Ammon's horn (tissue), 1 donor: ENCODE results near the gene TIAM1.

Experiments
- DNase-seq: peaks from one replicate; pipeline ENCODE4 v3.0.0-alpha.2; 2016; ENCODE audit warnings: low spot score

The TIAM1 gene

DNA sequence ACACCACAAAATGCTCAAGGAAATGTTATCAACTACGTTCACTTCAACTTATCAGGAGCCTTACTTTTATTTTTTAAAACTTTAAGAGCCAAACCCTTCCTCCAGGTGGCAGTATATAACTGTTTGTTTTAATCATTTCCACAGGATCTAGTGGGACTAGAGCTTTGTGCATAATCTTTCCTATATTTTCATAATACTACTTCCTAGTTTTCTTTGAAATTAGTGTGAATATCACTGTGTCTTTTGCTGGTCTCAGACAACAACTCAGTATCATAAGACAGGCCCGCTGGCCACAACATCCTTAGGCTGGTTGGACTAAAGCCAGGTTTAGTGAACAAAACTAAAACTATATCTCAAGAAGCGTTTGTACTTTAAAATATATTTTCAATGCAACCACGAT, 145.5 kb downstream of the TIAM1 start:
- DNase-seq: peak; percentile 53

DNA sequence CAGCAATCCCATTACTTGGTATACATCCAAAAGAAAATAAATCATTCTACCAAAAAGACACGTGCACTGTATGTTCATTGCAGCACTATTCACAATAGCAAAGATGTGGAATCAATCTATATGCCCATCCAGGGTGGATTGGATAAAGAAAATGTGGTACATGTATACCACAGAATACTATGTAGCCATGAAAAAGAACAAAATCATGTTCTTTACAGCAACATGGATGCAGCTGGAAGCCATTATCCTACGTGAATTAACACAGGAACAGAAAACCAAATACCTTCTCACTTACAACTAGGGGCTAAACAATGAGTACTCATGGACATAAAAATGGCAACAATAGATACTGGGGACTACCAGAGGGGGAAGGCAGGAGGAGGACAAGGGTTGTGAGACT, 147.3 kb downstream of the TIAM1 start:
- no peak for DNase-seq

DNA sequence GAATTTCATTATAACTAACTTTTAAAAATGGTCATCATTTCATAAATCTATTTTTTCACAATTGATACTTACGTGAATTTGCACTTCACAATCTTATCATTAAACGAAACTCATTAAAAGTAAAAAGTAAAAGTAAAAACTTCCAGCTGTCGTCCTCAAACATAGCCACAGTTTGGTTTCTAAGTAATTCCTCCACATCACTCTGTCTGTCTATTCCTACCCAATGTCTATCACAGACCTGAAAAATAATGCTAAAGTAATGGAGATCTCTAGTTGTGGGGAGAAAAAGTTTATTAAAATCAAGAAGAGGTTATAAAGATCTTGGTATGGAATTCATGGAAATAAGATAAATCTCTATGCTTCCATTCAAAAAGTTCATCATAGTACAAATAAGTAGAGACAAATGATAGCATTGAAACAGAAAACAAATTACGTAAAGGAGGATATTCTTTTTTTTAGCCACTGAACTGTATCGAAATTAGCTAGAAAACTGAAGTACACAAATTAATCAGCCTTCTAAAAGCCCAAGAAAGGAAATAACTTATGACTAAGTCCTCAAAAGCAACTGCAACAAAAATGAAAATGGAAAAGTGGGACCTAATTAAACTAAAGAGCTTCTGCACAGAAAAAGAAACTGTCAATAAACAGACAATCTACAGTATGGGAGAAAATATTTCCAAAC, 148.6 kb downstream of the TIAM1 start:
- DNase-seq: no peak

DNA sequence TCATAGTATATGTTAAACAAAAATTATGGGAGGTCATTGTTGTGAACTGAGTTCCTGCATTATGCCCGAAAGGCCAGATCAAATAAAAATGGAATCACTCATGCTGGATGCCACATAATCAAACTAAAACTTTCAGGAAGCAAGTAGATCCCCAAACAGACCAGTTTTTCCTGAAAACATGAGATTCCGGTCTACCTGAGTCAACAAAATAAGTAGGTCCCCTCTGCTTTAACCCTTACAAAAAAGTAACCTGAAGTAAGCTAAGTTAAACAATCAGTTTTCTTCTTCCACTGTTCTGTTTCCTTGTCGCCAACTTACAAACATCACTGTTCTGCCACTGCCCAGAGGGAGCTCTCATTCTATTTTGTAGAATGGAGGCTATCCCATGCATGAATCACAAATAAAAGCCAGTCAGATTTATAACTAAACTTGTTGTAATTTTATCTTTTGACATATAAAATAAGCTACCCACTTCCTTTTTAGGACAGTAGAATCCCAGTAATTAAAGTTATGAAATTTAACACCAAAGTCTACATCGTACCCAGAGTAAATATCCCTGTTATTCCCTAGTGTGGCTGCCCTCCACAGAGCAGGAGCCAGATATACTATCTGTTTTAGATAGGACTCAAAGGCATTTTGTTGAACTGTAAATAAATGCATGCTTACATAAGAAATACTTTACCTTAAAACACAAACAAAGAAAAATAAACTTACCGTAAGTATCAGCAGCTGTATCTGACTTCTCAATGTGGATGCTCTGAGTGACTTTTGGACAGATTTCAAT, 149.4 kb downstream of the TIAM1 start:
- DNase-seq: no peak

DNA sequence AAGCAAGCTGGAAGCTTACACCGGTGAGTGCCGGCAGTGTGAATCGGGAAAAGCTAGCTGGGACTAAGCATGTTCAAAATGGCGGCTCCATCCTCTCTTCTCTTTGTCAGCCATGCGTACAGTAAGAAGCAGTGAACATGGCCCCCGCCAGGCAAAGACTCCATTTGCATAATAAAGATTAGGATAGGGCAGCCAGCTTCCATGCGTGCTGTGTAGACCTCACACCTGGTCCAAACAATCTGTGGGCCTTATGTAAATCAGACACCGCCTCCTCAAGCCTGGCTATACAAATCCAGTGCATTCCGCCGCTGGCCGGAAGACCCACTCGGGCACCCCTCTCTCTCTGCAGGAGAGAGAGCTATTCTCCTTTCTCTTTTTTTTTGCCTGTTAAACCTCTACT, 150.3 kb downstream of the TIAM1 start:
- DNase-seq: no peak

DNA sequence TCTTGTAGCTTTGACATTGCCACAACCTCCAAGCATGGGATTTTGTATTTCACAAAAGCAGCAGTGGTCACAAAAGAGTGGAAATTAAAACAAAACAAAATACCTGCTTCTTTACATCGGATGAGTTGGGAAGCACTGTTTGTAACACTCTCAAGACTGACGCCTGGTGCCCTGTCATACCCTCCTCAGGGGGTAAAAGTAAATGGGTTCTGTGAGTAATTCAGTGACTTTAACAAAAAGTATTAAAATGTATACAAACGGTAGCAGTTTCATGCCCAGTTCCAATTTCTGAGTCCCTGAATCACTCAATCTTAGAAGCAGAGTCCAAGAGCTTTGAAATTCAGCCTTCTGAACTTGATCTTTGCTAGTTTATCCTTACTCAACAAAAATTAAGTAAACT, 152.5 kb downstream of the TIAM1 start:
- no peak for DNase-seq

DNA sequence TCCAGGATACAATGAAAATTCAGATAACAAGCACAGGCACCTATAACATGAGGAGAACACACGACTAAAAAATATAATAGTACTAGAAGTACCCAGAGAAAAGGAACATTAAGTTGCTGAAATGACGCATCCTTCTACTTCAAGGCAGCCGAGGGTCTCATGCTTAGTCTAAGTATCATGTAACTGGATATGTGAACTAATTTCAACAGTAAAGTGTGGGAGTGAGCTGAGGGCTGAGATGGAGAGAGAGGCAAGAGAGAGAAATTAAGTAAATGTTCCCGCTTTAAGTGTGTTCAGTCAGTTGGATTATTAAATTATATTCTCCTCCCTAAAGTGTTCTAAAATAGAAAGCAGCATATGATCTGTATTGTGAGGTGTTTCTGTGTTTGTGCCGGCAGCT, 153.5 kb downstream of the TIAM1 start:
- DNase-seq: no peak

DNA sequence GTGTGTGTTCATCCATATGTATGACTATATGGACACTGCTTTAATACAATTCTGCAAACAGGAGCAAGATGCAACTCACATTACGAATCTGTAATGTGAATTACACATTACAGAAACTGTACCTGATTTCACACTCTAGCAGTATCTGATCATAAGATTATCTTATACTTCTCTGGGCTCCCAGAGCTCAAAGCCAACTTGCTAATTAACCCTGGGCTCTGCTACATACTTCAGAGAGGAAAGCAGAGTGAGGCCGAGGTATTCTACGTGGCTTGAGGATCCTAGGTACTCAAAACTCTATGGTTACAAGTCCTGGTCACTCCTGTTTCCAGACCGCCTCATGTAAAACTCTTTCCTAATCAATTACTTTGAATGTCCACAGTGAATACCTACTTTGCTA, 156.6 kb downstream of the TIAM1 start:
- DNase-seq: no peak

DNA sequence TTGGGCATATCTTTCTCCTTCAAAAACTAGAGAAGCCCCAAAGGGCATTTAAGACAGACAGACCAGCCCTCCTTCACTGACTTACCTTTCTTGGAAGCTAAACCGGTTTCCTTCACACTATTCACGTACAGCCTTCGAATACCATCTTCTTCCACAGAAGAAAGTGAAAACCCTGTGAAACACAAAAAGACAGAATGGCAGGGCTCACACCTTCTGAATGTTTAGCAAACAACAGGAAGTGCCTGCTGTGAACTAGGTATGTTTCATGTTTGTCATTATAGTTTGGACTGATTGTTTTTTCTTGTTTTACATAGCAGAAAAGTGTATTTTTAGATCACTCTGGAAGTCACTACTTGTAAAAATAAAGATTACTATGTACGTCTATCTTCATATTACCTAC, 157.1 kb downstream of the TIAM1 start:
- no peak for DNase-seq

DNA sequence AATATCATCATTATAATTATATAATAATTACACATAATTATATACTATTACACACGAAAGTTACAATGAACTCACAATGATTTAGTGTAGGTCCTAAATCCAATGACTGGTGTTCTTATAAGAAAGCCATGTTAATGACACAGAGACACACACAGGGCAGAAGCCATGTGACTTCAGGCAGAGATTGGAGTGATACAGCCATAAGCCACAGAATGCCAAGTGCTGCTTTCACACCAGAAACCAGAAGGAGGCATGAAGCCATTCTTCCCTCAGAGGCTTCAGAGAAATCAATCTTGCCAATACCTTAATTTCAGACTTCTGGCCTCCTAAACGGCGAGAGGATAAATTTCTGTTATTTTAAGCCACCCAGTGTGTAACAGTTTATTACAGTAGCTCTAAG, 158.4 kb downstream of the TIAM1 start:
- DNase-seq: no peak

DNA sequence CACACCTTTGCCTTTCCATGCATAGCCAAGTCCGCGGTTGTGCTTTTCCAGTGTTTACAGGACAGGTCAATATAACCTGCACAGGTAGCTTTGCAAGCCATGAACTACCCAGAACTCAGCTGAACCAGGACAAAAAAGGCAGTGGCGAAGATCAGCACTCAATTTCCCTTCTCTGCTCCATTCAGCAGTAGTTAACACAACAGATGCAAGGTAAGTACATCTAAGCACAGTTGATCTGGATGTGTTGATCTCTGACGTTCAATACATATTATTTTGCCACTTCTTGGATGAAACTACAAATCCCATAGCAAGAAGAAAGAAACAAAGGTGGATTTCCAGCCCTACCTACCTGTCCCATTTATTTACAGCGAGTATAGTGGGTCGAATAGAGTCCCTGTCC, 159.2 kb downstream of the TIAM1 start:
- no peak for DNase-seq

DNA sequence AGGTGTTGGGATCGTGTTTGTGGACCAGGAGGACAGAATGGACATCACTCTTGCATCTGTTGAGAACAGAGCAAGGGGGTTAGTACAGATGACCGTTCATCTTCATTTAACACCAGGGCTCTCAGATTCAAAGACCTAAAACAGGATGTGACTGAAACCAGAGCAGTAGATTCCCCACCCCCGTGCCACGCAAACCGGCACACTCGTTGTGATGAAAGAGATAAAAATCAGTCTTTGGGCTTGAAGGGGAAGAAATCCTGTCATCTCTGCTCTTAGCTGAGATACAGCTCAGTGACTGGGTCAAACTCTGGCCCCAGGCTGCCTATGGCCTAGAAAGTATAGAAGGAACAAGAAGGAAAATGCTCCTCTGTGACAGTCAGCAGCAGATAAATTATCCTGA, 159.6 kb downstream of the TIAM1 start:
- no peak for DNase-seq

DNA sequence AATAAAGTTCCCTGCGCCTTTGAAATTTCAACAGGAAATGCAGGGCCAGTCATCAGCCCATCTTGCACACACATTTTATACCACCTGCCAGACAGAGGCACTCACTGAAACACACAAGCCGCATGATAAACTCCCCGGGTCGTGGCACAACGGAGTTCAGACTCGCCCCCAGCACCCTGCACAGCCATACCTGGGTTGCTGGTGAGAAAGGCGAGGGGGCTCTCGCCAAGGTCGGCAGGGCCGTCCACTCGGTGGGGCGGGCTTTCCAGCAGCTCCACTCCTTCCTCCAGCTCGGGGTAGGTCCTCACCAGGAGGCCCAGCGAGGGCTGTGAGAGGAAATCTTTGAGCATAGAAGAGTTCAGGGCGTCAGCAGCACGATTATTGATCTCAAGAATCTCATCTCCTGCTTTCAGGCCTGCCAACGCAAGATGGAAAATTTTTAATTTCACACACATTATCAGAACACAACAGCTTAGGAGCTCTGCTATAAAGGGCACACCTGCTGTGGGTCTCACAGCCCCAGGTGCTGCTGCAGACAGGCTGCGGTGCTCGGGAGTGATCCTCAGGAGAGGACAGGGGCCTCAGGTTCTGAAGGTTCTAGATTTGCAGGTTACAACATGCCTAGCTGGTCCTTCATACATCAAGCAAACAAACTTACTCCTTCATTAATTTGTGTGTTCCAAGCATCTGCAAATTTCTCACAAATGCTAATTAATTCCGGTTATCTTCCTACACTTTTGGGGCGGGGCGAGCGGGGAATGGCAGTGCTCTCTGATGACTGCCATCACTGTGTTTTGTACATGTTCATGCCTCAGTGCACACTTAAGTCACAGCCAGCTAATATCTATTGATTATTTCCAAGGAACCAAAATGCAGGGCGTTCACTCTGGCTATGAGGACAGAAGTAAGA, 161.6 kb downstream of the TIAM1 start:
- DNase-seq: no peak

DNA sequence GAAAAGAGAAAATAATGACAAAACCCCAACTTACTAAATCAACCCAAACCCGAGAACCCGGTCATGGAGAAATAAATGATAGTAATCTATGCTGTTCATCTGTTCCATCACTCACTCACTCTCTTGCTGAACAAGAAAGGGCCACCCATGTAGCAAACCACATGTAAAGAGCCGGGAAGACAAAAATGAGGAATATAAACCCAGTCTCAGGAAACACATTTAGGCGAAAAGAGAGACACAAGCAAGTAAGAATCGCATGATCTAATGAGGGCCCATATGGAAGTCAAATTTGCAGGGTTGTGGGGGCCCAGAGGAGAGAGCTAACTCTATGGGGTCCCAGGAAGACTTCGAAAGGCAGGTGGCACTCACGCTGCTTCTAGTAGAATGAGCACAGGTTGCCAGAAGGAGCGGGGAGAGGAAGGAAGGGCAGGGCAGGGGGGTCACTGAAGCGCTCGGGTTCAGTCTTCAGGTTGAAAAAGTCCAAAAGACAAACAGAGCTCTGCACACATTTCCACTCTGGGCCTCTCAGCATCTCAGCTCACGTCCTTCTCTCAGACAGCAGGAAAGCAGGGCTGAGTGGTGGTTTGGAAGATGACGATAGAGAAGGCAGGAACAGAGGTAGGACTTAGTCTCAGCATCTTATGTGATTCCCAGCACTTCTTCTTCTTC, 162.8 kb downstream of the TIAM1 start:
- DNase-seq: no peak

DNA sequence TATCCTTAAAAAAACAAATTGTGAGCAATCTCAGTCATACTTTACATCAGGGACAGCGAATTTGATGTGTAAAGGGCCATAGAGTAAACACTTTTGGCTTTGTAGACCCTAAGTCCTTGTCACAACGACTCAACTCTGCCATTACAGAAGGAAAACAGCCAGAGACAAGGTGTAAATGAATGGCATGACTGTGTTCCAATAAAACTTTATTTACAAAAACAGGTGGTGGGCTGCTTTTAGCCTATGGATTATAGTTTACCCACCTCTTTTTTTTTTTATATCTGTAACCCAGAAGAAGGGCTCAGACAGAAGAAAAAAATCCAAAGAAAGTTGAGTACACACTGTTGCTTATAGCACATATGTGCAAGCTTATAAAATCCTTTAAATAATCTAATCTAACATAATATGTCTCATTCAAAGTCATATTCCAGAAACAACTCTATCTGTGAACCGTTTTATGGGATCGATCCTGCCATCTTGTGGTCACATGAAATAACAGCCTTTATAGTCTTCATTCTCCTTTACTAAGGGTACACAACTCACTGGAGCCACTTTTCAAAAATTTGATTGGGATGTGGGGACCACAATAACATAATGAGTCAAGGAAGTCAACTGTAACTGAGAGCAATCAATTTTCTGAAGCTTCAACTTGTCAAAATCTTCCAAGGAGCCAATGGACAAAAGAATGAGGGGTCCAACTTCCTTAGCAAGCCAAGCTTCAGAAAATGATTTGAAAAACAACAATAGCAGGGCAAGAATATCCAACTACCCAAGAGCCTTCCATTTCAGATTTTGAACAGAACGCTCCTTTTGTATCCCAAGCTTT, 163.6 kb downstream of the TIAM1 start:
- DNase-seq: peak; percentile 84

DNA sequence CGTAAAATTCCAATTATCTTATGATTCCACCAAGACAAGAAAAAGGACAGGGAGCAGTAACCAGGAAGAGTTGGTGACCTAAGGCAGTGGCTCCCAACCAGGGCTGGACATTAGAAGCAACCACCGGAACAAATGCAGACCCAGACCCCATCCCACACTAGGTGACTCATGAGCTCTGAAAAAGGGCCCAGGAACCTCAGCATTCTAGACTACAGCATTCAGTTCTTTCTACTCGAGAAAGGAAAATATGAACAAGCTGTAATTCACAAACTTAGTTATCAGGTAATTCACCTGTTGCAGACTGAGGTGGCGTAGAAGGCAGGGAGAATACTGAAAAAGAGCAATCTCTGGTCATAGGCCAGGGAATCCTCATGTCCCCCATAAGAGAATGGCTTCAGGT, 167.3 kb downstream of the TIAM1 start:
- no peak for DNase-seq

DNA sequence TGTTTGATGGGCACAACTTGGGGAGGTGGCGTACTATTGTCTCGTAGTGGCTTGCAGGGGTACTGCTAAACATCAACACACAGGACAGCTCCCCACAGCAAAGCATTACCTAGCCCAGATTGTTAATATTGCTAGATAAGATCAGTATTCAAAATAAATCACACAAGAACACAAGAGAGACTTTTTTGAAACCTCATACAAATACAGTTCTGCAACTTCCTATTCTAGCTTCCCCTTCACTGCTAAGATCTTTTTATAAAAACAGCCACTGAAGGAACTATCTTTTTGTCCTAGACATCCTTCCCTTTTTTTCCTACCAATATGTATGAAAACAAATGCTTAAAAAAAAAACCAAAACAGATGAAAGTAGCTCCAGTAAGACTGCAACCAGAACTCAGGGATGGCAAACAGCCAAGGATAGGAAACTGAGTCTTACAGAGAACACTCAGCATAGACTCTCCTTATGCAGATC, 167.9 kb downstream of the TIAM1 start:
- DNase-seq: peak; percentile 68

DNA sequence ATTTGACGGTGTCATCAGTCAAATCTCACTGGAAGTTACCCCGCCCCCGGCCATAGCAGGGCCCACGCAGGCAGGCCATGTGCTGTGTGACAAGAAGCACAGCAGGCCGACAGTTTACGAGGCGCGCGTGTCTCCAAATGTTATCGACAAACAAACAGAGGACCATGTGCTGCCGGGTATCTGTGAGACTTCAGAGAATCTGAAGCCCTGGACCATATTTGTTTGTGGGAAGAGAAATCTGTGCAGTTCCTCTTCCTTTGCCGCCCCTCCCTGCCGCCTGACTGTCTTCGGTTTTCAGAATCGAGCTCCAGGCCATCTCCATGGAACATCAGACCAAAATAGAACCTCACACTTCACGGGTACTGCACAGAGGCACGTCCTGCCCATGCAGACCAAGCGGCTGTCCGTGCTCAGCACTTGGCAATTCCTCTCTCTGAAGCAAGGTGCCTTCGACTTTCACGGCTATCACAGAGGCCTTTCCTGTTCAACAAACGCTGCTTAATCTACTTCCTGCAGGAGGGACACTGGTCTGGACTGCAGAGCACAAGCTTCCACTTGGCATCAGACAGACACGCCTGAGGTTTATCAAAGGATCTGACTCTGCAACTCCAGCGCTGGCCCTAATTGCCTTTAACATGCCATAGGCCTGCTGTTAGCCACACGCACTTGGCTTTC, 170.0 kb downstream of the TIAM1 start:
- DNase-seq: peak; percentile 84

DNA sequence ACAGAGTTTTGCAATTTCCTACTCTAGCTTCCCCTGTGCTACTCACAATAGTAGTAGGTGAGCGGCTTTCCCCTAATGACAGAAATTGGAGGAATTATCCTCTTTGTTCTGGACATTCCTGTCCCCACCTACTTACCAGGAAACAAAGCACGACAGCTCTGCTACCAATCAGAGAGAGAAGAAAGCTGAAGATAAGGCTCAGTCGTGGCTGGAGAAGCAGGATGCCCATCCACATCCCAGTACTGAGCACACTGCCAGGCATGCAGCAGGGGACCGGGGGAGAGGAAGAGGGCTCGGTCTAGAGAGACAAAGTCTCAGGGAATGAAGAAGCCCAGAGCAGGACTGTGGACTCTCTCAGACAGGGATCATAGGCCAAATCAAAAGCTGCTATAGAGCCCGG, 171.7 kb downstream of the TIAM1 start:
- no peak for DNase-seq
